ENCODE measurements around the gene DDRGK1.

DDRGK1 gene

GRCh38 chr20:3209257-3209945 is 4.9 kb upstream of the DDRGK1 start, which contains the start of gene ITPA:
TSS of gene ITPA (plus strand) at chr20:3209498. CDS start at chr20:3209552, 54 bp downstream.
- DNase-seq (ENCODE audit: low spot score), result peak; percentile 85
- TF ChIP-seq, protein P1, sequence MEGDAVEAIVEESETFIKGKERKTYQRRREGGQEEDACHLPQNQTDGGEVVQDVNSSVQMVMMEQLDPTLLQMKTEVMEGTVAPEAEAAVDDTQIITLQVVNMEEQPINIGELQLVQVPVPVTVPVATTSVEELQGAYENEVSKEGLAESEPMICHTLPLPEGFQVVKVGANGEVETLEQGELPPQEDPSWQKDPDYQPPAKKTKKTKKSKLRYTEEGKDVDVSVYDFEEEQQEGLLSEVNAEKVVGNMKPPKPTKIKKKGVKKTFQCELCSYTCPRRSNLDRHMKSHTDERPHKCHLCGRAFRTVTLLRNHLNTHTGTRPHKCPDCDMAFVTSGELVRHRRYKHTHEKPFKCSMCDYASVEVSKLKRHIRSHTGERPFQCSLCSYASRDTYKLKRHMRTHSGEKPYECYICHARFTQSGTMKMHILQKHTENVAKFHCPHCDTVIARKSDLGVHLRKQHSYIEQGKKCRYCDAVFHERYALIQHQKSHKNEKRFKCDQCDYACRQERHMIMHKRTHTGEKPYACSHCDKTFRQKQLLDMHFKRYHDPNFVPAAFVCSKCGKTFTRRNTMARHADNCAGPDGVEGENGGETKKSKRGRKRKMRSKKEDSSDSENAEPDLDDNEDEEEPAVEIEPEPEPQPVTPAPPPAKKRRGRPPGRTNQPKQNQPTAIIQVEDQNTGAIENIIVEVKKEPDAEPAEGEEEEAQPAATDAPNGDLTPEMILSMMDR (IDR thresholded peaks at IDR 0.05; ENCODE audit: extremely low read depth, missing control alignments), result no peak

GRCh38 chr20:3208786-3209256 is 4.3 kb upstream of the DDRGK1 start:
- TF ChIP-seq, protein P1 (IDR thresholded peaks at IDR 0.05; ENCODE audit: extremely low read depth, missing control alignments), result no peak
- DNase-seq (ENCODE audit: low spot score), result no peak

GRCh38 chr20:3203315-3204123 is 963 bp downstream of the DDRGK1 start:
- DNase-seq (ENCODE audit: low spot score), result peak; percentile 74
- TF ChIP-seq, protein P1 (IDR thresholded peaks at IDR 0.05; ENCODE audit: extremely low read depth, missing control alignments), result no peak

GRCh38 chr20:3202965-3203314 is 1.5 kb downstream of the DDRGK1 start:
- TF ChIP-seq, protein P1 (IDR thresholded peaks at IDR 0.05; ENCODE audit: extremely low read depth, missing control alignments), result no peak
- DNase-seq (ENCODE audit: low spot score), result no peak

DNA sequence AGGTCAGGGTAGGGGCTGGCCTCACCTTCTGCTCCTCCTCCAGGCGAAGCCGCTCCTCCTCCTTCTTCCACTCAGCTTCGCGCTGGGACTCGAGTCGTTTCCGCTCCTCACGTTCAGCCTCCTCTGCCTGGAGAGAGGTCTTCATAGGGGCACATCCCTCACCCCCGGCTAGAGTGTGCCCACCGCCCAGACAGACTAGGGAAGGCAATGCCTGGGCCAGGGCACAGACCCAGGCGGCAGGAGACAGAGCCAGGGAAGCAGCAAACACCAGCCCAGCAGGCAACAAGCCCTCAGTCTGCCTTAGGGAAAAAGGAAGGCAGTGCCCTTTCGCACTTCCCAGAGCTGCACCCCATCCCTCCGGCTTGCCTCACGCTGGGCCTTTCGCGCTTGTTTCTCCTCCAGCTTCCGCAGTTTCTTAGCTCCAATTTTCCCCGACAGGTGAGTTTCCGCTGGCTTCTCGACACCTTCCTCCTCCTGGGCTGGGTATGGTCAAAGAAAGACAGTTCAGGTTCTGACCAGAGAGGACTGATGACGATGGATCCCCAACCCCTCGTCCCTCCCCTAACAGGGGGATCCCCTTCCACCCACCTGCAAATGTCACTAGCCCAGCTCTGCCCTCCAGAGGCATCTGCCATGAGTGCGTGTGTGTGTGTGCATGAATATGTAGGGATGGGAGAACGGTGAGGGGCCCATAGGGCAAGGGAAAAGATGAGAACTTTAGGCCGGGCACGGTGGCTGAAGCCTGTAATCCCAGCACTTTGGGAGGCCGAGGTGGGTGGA is 4.3 kb downstream of the DDRGK1 start:
- TF ChIP-seq, protein P1 (IDR thresholded peaks at IDR 0.05; ENCODE audit: extremely low read depth, missing control alignments), result peak; percentile 4
- DNase-seq (ENCODE audit: low spot score), result peak; percentile 52

GRCh38 chr20:3199206-3199605 is 5.3 kb downstream of the DDRGK1 start:
- TF ChIP-seq, protein P1 (IDR thresholded peaks at IDR 0.05; ENCODE audit: extremely low read depth, missing control alignments), result no peak
- no peak for DNase-seq (ENCODE audit: low spot score)
